Umbilical cord (tissue), 2 donors: ENCODE measurements around the gene C8G. TPM values are rescaled to one million over a fixed set of nuclear protein-coding genes. Genes with fewer than 3 reads are reported as not detected.

Experiments
- DNase-seq: peaks from one replicate; pipeline ENCODE4 v3.0.0-alpha.2; 2015; ENCODE audit warnings: low spot score
- total RNA-seq: library from RNA; depleted of rRNA; stranded (reverse); fragments of >200 nt; gene quantifications from one replicate; pipeline ENCODE4 v1.2.3, GENCODE V29; 2014; ENCODE audit warnings: low replicate concordance; ENCODE audit not compliant: insufficient read depth

Gene C8G
- total RNA-seq, 1 donor from 2014 or later = not detected

DNA sequence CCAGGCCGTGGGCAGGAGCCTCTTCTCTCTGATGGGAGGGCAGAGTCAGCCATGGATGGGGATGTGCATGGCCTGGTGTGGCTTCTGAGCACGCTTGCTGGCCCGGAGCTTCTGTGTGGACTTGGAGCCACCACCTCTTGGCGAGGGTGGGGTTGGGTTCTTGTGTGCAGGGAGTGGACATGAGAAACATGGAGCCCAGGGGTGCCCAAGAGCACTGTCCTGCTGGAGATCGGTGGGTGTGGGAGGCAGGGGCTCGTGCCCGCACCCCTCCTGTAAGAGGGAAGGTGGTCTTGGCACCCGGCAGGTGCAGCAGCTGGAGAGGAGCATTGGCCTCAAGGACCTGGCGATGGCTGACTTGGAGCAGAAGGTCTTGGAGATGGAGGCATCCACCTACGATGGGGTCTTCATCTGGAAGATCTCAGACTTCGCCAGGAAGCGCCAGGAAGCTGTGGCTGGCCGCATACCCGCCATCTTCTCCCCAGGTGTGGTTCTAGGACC is 24.3 kb upstream of the C8G start:
- DNase-seq = no peak

DNA sequence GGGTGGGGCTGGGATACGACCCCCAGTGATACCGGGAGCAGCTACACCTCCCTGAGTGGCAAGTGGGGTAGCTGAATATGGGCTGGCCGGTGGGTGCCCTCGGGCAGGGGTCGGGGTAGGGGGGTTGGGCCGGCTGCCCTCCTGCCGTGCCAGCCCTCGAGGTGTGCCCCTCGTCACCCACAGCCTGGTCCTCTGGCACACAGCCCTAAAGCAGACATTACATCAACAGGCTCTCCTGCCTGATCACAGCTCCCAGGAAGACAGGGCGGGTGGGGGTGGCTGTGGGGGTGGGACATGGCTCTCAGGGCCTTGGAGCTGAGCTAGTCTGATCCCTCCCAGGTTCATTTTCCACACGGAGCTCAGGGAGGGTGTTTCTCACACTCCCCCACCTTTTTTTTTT is 23.7 kb upstream of the C8G start:
- no peak for DNase-seq

DNA sequence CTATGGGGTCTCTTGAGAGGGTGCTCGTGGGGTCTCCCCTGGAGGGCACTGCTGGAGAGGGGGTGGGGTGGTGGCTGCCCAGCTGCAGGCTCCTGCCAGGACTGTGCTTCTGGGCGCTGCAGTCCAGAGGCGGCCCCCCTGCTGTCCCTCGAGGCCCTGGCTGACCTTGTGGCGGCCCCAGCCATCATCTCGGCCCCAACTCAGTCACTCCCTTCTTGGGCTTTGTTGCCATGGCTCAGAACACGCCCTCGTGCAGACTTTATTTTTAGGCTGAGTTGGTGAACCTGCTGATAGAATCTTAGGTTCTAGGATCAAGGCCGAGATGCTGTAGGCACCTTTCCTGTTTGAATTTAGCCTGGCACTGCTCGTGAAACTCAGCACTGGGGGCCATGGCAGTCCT is 23.3 kb upstream of the C8G start:
- no peak for DNase-seq

DNA sequence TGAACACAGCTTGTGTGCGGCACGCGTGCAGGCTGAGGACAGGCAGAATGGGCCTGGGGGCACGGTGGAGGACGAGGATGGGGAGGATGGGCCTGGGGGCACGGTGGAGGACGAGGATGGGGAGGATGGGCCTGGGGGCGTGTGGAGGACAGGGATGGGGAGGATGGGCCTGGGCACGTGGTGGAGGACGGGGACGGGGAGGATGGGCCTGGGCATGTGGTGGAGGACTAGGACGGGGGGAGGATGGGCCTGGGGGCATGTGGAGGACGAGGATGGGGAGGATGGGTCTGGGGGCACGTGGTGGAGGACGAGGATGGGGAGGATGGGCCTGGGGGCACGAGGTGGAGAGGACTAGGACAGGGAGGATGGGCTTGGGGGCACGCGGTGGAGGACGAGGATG is 22.5 kb upstream of the C8G start:
- DNase-seq = no peak

DNA sequence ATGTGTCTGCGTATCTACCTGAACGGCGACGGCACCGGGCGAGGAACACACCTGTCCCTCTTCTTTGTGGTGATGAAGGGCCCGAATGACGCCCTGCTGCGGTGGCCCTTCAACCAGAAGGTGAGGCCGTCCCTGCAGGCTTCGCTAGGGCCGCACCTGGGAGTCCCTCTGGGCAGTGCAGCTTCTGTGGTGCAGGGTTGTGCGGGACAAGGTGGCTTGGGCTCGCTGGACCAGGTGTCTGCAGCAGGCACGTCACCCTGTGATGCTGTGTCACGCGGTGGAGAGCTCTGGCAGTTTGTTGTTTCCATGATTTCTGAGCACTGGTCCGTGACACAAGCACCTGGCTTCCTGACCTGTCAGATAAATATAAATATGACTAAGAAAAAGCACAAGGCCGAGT is 21.2 kb upstream of the C8G start:
- DNase-seq = no peak

DNA sequence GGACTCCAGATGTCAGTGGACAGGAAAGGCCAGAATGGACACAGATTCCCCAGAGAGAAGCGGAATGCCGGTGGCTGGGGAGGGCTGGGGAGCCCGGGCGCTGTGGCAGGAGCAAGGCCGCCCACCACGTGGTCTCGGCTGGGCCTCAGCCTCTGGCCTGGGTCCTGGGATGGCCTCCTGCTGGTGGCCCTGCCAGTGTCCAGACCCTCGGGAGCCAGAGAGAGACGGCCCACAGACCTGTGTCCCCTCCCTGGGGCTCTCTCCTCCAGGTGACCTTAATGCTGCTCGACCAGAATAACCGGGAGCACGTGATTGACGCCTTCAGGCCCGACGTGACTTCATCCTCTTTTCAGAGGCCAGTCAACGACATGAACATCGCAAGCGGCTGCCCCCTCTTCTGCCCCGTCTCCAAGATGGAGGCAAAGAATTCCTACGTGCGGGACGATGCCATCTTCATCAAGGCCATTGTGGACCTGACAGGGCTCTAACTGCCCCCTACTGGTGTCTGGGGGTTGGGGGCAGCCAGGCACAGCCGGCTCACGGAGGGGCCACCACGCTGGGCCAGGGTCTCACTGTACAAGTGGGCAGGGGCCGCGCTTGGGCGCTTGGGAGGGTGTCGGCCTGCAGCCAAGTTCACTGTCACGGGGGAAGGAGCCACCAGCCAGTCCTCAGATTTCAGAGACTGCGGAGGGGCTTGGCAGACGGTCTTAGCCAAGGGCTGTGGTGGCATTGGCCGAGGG is 19.5 kb upstream of the C8G start:
- no peak for DNase-seq

DNA sequence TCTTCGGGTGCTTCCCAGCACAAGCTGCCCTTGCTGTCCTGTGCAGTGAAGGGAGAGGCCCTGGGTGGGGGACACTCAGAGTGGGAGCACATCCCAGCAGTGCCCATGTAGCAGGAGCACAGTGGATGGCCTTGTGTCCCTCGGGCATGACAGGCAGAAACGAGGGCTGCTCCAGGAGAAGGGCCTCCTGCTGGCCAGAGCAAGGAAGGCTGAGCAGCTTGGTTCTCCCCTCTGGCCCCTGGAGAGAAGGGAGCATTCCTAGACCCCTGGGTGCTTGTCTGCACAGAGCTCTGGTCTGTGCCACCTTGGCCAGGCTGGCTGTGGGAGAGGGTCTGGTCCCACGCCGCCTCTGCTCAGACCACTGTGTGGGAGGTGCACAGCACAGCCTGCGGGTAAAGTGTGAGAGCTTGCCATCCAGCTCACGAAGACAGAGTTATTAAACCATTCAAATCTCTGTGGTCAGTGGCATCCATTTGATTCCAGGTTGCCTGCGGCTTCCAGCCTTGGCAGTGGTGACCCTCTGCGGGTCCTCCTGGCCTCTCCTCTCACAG is 18.8 kb upstream of the C8G start:
- DNase-seq = no peak

DNA sequence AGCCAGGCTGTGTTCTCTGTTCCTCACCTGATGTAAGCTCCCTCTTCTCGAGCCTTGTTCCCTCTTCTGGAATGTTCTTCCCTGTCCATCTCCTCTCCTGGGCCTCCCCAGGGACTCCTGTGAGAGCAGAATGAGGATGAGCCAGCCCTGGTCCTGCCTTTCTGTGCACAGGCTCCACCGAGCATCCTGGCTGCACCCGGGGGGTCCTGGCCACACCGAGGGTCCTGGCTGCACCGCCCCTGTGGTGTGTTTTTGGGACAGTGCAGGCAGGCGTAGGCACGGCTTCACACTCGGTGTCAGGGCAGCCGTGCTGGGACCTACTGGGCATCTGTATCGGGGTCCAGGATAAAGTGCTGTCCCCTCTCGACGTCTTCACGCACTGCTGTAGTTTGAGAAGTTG is 18.3 kb upstream of the C8G start:
- no peak for DNase-seq

DNA sequence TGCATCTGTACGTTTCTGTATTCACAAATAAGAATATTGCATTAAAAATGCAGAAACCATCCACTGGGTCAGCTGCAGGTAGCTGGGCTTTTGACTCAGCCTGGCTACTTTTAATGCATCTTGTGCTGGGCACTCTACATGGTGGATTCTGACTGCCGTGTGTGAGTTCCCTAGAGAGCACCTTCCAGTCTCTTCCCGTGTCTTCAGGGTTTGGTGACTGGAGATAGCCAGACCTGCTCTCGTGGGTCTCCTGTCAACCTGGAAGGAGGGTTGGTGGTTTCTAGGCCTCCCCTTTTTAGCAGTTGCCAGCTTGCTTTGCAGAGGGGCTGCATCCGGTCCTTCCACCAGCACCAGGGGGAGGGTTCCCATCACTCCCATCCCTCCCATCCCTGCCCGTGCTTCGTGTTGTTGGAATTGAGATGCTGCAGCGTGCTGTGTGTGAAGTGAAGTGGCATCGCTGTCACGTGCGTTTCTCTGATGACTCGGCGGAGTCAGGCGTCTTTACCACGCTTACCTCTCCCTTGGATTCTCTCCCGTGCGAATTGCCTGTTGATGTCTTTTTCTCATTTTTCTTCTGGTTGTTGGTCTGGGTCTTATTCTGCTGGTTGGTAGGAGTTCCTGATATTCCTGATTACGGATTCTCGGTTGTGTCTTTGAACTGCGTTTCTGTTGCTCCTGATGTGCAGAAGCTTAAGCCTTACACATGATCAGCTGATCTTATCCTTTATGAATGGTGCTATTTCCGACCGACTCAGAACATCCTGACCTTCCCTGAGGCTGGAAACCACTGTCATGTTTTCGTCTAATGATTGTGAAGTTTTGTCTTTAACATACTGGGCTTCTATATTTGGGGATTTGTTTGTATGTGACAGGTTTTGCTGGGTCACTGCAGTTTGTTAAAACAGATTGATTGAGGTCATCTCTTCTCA is 17.4 kb upstream of the C8G start:
- no peak for DNase-seq

DNA sequence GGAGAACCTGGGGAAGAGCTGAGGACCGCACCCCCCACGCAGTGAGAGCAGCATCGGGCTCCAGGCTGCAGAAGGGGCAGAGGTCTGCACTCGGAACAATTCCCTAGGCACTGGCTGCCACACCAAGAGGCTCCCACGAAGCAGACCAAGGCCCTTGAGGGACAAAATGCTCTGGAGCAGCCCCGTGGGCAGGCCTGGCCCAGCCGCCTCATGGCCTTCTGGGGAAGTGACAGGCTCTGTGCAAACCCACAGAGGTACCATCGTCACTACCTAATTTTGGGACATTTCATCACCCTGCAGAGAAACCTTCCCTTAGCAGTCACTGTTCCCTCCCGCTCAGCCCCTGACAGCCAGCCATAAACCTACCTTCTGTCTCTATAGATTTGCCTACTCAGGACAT is 16.5 kb upstream of the C8G start:
- no peak for DNase-seq

DNA sequence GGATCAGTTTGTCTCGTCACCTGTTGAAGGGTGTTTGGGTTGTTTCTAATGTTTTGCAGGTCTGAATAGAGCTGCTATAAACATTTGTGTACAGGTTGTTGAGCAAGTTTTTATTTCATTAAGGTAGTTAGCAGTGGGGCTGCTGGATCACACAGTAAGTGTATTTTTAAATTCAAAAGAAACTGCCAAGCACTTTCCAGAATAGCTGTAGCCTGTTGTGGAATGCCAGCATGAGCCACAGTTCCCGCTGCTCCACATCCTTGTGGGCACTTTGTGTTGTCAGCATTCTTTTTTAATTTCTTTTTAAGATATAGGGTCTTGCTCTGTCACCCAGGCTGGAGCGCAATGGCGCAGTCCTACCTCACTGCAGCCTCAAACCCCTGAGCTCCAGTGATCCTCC is 15.0 kb upstream of the C8G start:
- DNase-seq = no peak

DNA sequence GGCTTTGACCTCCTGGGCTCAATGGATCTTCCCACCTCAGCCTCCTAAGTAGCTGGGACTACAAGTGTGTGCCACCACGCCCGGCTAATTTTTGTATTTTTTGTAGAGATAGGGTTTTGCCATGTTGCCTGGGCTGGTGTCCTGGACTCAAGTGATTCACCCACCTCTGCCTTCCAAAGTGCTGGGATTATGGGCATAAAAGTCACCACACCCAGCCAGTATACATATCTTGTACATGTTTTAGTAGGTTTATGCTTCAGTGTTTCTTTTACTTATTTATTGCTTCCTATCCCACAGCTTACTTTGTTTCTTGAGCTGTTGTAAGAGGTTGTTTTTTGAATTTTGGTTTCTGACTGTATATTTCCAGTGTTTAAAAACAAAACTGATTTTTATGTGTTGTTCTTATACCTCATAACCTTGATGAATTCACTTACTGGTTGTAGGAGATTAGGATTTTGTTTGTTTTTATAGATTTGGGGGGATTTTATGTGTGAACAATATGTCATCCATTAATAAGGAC is 13.4 kb upstream of the C8G start:
- no peak for DNase-seq

DNA sequence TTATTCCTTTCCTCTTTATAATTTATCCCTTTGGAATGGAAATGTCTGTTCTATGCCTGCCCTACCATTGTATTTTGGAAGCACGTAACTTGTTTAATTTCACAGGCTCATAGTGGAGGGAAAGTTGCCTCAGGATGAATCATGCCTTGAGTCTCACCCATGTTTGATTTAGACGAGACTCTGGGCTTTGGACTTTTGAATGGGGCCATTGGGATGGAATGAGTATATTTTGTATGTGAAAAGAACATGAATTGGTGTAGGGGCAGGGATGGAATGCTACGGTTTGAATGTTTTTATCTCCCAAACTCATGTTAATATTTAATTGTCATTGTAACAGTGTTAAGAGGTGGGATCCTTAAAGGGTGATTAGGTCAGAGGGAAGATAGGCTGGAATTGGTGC is 10.8 kb upstream of the C8G start:
- DNase-seq = no peak

DNA sequence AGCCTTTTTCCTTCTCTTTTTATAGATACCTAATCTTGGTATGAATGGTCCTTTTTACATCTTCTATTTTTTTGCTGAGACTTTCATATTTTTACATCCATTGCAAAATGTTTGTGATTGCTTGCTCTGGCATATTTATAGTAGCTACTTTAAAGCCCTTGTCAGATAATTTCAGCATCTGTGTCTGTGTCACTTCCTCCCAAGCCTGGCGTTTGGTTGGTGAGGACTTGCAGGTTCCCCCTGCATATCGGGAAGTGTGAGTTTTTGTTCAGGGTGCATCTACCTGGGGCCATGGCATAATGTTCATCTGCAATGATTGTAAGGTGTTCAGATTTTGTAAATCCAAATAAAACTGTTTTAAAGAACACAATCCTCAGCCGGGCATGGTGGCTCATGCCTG is 9.4 kb upstream of the C8G start:
- DNase-seq = no peak

DNA sequence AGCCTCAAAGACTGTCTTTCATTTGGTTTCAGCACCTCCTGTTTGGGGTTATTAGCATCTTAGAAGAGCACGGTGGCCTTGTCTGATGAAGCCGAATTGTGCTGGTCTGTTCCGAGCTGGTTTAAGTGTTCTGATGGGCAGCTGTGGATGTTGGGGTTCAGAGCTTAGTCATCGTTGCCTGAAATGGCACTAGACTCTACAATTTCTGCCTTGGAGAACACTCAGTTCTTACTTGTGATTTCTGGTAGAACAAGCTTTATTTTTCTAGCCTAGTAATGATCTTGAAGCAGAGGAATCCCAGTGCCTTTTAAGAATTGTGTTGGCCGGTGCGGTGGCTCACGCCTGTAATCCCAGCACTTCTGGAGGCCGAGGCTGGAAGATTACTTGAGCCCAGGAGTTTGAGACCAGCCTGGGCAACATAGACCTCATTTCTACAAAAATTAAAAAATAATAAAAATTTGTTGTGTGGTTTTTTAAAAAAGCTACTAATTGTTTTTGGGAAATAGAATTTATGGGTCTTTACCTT is 8.3 kb upstream of the C8G start:
- DNase-seq = no peak

DNA sequence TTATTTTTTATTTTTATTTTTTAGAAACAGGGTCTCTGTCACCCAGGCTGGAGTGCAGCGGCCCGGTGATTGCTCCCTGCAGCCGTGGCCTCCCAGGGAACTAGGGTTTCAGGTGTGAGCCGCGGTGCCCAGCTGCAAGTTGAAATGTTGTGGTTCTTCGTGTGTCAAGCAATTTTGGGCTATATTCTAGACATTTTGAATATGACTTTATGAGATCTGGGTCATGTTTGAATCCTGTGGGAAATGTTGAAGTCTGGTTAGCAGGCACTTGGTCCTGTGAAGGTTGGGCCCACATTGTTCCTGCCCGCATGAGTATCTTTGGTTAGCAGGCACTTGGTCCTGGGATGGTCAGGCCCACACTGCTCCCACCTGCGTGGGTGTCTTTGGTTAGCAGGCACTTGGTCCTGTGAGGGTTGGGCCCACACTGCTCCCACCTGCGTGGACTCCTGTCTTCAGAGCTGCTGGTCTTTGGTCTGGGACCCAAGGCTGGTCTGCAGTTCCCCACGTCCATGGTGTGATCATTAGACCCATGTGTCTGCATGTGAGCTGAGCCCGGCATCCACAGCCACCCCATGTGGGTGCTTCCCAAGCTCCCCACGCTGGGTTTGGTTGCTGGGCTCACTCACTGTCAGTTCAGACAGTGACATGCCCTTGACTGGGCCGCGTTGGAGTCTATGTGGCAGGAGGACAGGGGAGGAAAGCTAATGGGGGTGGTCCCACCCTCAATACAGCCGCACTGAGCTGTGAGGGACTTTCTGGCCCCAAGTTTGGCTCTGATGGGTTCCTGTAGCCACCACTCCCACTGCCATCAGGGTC is 7.6 kb upstream of the C8G start:
- no peak for DNase-seq

DNA sequence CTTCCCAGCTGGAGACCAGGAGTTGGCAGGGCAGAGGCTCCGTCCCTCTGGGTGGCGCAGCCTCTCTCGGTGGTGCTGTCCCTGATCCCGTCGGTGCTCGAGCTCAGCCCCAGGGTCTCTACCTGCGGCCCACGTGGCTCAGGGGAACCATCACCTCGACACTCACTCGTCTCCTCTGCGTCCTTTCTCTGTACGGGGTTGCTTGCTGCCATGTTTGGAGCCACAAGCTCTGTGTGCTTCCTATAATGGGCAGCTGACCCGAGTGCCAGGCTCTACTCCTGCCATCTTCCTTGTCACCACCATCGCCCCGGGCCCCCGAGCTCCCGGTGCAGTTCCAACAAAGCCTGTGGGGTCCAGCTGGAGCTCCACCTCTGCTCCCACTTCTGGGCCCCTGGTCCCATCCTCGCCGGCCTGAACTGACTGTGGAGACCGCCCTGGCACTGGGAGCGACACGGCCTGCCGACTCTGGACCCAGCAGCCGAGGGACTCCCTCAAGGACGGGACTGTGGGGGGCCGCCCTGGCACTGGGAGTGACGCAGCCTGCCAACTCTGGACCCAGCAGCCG is 5.5 kb upstream of the C8G start:
- DNase-seq = no peak

DNA sequence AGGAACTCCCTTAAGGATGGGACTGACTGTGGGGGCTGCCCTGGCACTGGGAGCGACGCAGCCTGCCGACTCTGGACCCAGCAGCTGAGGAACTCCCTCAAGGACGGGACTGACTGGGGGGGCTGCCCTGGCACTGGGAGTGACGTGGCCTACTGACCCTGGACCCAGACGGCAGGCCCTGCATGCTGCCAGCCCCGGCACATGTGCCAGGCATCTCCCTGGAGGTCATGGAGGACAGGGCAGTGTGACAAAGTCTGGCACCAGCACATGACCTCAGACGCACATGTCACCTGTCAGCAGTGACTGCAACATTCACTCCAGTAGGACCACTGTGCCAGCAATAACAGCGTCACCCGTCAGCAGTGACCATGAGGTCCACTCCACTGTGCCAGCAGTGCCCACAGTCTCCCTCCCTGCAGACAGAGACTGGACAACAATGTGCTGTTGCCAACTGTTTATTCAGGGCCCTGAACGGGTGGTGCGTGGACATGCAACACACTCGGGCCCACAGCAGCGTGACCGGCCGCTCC is 5.0 kb upstream of the C8G start:
- no peak for DNase-seq

DNA sequence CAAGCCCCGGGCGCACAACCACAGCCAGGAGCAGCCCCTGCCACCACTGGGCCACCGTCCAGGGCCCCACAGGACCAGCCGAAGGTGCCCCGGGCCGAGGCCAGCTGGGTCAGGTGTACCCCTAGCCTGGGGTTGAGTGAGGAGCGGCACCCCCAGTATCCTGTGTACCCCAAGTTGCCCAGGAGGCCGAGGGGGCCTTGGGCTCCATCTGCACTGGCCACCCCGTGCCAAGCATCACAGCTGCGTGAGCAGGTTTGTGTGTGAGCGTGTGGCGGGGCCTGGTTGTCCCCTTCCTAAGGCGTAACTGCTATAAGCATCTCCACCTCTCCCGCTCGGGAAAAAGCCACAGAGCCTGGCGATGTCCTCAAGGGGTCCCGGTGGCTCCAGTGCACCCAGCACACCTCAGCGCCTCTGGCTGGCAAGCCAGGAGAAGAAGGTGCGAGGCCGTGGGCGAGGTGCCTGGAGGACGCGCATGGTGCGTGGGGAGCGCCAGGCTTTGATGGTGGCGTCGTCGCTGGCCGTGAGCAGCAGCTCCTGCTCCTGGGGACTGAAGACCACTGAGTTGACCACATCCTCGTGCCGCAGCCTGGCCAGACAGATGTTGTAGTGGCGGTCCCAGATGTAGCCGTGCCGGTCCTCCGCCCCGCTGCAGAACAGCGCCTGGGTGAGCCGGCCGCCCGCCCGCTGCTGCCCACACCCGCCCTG is 4.4 kb upstream of the C8G start:
- DNase-seq = no peak
